RCC 7860 (cell line): Measurements from ENCODE around the gene UTF1.
A peak's percentile ranks its signal among the peaks of the same experiment; 100 is the strongest.

Experiments
- DNase-seq: peaks from one replicate; pipeline ENCODE4 v3.0.0-alpha.2; 2015; ENCODE audit warnings: low spot score
- FAIRE-seq: peaks from 2 replicates; lab custom pipeline; 2012; peaks lifted over from hg19 to GRCh38; lab: Jason Lieb, UNC

Gene UTF1

GRCh38 chr10:133243593-133243992 lies 13.6 kb downstream of the UTF1 start:
- no peak for FAIRE-seq

GRCh38 chr10:133245439-133246235 lies 15.6 kb downstream of the UTF1 start:
- DNase-seq = no peak

More at GRCh38 chr10:133243593-133243992, 13.6 kb downstream of the UTF1 start:
- DNase-seq = no peak

GRCh38 chr10:133246236-133246626 lies 16.2 kb downstream of the UTF1 start:
- no peak for FAIRE-seq
- DNase-seq = no peak

More at GRCh38 chr10:133245439-133246235, 15.6 kb downstream of the UTF1 start:
- FAIRE-seq = no peak

- DNase-seq (no peak), FAIRE-seq (no peak)
Observed at GRCh38 chr10:133247681-133248333, 17.8 kb downstream of the UTF1 start.

GRCh38 chr10:133248334-133248715 lies 18.3 kb downstream of the UTF1 start:
- FAIRE-seq (no peak), DNase-seq (no peak)

- DNase-seq (no peak), FAIRE-seq (no peak)
Observed at GRCh38 chr10:133249094-133249780, 19.2 kb downstream of the UTF1 start.

- FAIRE-seq (no peak), DNase-seq (no peak)
Observed at GRCh38 chr10:133249975-133250754, 20.1 kb downstream of the UTF1 start.

- DNase-seq = no peak
Observed at GRCh38 chr10:133251388-133252222, 21.6 kb downstream of the UTF1 start.

GRCh38 chr10:133252223-133252552 lies 22.2 kb downstream of the UTF1 start:
- DNase-seq = no peak
- no peak for FAIRE-seq

More at GRCh38 chr10:133251388-133252222, 21.6 kb downstream of the UTF1 start:
- FAIRE-seq = no peak

GRCh38 chr10:133253361-133253955 lies 23.4 kb downstream of the UTF1 start:
- FAIRE-seq (no peak), DNase-seq (no peak)

GRCh38 chr10:133254421-133255120 lies 24.6 kb downstream of the UTF1 start:
- no peak for DNase-seq
- FAIRE-seq = no peak

GRCh38 chr10:133255323-133255722 lies 25.3 kb downstream of the UTF1 start:
- DNase-seq = no peak
- FAIRE-seq = no peak

- DNase-seq = no peak
- no peak for FAIRE-seq
Observed at GRCh38 chr10:133257489-133258065, 27.6 kb downstream of the UTF1 start.

- FAIRE-seq = no peak
- no peak for DNase-seq
Observed at GRCh38 chr10:133258066-133258817, 28.2 kb downstream of the UTF1 start.

- peak; percentile 95 for FAIRE-seq
- DNase-seq = peak; percentile 97
Observed at GRCh38 chr10:133258818-133259601, 29.0 kb downstream of the UTF1 start.

GRCh38 chr10:133259602-133259989 lies 29.6 kb downstream of the UTF1 start:
- DNase-seq (no peak), FAIRE-seq (no peak)
